Right lobe of liver (tissue), 4 donors: ENCODE measurements around the gene GNG11.

ENCODE experiments used
- POLR2A ChIP-seq: fragments of 450-650 bp; IDR thresholded peaks from one replicate; pipeline ENCODE4 v1.6.1; 2017; ENCODE audit warnings: antibody characterized with exemption, mild to moderate bottlenecking
- TF ChIP-seq, protein P1 (sequence below), 4 donors: fragments of 200-600 bp in 3 of 4; fragments of 450-650 bp in 1 of 4; IDR thresholded peaks; one replicate each; pipeline versions ENCODE4 v1.5.1 to v1.8.0; 2016 to 2022; ENCODE audit warnings: antibody characterized with exemption in 4 of 4, mild to moderate bottlenecking in 2 of 4
- donor health status: DM: no; HTN: no; CAD: no.
- donor health status: DM: no; HTN: no; CAD: no.
- donor health status: DM: no; HTN: yes; CAD: no.

DNA sequence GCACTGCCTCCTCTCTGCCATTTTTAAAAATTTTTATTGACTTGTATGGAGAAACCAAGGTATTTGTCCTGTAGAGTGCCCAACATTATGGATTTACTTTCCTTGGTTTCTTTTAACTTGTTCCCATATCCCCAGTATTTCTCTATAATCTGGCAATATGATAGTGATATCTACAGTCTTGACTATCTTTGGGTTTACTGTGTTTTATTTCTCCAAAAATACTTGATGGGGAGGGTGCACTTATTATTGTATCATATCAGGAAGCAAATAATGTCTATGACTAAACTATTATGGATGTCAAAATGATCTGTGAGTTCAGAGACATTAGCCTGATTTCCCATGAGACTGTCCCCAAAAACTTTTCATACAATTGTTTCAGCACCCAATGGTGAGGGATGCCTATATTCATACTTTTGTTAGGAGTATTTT is 37.6 kb upstream of the GNG11 start:
- no peak for TF ChIP-seq POLR2A
- TF ChIP-seq, protein P1, sequence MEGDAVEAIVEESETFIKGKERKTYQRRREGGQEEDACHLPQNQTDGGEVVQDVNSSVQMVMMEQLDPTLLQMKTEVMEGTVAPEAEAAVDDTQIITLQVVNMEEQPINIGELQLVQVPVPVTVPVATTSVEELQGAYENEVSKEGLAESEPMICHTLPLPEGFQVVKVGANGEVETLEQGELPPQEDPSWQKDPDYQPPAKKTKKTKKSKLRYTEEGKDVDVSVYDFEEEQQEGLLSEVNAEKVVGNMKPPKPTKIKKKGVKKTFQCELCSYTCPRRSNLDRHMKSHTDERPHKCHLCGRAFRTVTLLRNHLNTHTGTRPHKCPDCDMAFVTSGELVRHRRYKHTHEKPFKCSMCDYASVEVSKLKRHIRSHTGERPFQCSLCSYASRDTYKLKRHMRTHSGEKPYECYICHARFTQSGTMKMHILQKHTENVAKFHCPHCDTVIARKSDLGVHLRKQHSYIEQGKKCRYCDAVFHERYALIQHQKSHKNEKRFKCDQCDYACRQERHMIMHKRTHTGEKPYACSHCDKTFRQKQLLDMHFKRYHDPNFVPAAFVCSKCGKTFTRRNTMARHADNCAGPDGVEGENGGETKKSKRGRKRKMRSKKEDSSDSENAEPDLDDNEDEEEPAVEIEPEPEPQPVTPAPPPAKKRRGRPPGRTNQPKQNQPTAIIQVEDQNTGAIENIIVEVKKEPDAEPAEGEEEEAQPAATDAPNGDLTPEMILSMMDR (IDR thresholded peaks at IDR 0.05) = no peak
